Measurements from ENCODE around the gene GRID1. TPM values are rescaled to one million over a fixed set of nuclear protein-coding genes. Genes with fewer than 3 reads are reported as not detected.

GRID1 gene
- polyA plus RNA-seq, 1 of the 3 experiments (the other 2 are of a cell fraction): 0.13 TPM

DNA sequence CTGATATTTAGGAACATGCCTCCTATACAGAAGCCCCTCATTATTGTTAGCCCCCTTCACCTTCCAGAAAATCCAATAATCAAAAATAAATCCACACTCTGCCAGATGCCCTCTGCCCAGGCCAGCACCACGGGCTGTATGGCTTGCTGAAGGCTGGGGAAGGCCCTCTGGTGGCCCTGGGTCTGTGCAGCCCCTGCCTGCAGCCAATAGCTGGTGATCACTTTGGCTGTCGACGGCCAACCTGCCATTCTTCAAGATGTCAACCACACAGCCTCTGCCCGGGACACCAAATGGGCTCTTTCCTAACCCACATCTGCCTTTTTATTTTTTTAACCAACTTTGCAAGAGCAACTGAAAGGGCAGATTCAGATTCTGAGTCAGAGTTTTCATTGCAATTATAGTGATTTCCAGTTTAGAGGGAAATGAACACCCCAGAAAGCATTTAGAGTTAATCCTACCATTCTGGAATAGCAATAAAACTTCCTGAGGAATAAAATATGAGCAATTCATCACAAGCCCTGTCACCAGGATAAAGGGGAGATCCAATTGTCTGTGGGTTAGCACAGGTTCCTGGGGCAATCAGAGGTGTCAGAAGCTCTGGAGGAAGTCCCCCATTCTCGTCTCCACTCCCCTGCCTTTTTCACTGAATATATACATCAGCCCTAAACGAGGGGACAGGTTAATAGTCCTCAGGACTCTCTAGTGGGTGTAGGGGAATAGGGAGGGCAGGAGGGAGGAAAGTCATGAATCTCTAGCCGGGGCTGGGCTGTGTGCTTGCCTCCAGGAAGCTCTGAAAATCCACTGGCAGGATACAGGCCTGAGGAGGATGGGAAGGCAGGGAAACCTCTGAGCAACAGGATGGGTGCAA lies 211.3 kb downstream of the GRID1 start:
- no peak overlapping the region for H3K9ac ChIP-seq
- no peaks in the 10 kb centered on the region for H3F3A ChIP-seq (replicated peaks; ENCODE audit: insufficient read depth)
- H3K79me2 ChIP-seq (ENCODE audit: insufficient read depth): no peaks in the 10 kb centered on the region
- TF ChIP-seq RAD21 (IDR thresholded peaks at IDR 0.05; ENCODE audit: low read length) (peak; percentile 13; the same call in 1 of the 2 replicates), TCF12 (IDR thresholded peaks at IDR 0.05) (no peak), SMC3 (IDR thresholded peaks at IDR 0.05; ENCODE audit: low read depth, low read length) (peak; percentile 21; the same call in 1 of the 2 replicates), EP300 (IDR thresholded peaks at IDR 0.05; ENCODE audit: borderline replicate concordance in 1 of 2, low read depth in 1 of 2, low read length in 1 of 2) (no peak), SIN3A (IDR thresholded peaks at IDR 0.05; ENCODE audit: borderline replicate concordance, low read depth, low read length) (no peak)
- H4K20me1 ChIP-seq (ENCODE audit: insufficient read depth): no peaks in the 10 kb centered on the region
- H3K9me2 ChIP-seq: no peaks in the 10 kb centered on the region
- no peak overlapping the region for H3K4me2 ChIP-seq
- H3K4me1 ChIP-seq (ENCODE audit: control insufficient read depth in 1 of 2, insufficient read depth in 2 of 2, low read depth in 1 of 2, low read length in 1 of 2): peaks cover 0 to 7% of the 10 kb centered on the region in 2 experiments; a peak in 1 of 4 replicates
- H3K36me3 ChIP-seq (replicated peaks in 1 of 2; ENCODE audit: control insufficient read depth in 1 of 2, insufficient read depth in 2 of 2, low read length in 1 of 2): no peaks in the 10 kb centered on the region
- H2AFZ ChIP-seq (ENCODE audit: low read depth): no peak overlapping the region
- no peak overlapping the region for H3K4me3 ChIP-seq (ENCODE audit: low read depth in 2 of 2, low read length in 1 of 2)
- no peaks in the 10 kb centered on the region for H3K27me3 ChIP-seq (ENCODE audit: insufficient read depth)
- 9% methylated on average over 7 of the region's 7 CpGs for WGBS (ENCODE audit: low lambda C conversion rate)
- H3K27ac ChIP-seq (ENCODE audit: low read depth in 2 of 2, low read length in 1 of 2): no peak overlapping the region
- CTCF ChIA-PET: interaction anchor here (0.9 to 1.5 kb wide), 6 partner anchors 9 to 74 kb away, joined by 3 to 5 read pairs (median 4); no protein-coding TSS in a partner anchor
- peak; percentile 53 for DNase-seq
- POLR2A ChIA-PET: no interaction called here
- H3K9me3 ChIP-seq: no peaks in the 10 kb centered on the region

DNA sequence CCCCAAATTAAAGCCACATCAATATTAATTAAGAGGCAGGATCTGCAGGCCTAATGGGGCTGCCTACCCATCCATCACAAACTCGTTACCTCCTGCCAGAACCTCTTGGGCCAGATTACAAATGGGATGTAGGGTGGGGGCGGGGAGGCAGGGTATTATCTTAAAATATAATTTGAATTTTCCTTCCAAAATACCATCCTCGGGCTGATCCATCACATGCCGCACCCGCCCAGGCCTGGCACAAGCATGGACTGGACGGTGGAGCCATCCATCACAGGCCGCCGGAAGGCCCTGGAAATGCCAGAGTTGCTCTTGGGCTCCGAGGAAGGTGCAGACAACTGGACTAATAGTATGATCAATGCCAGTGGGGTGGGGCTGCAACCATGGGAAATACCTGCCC lies 212.8 kb downstream of the GRID1 start:
- CTCF ChIA-PET: no interaction called here
- POLR2A ChIA-PET: no interaction called here
- Histone ChIP-seq H3K9me2 (no peaks in the 10 kb centered on the region), H3F3A (replicated peaks; ENCODE audit: insufficient read depth) (no peaks in the 10 kb centered on the region), H3K4me3 (ENCODE audit: low read depth in 2 of 2, low read length in 1 of 2) (no peak overlapping the region), H2AFZ (ENCODE audit: low read depth) (no peak overlapping the region), H3K27ac (ENCODE audit: low read depth in 2 of 2, low read length in 1 of 2) (no peak overlapping the region), H4K20me1 (ENCODE audit: insufficient read depth) (no peaks in the 10 kb centered on the region), H3K4me2 (no peak overlapping the region), H3K9ac (no peak overlapping the region), H3K9me3 (no peaks in the 10 kb centered on the region), H3K79me2 (ENCODE audit: insufficient read depth) (no peaks in the 10 kb centered on the region), H3K36me3 (replicated peaks in 1 of 2; ENCODE audit: control insufficient read depth in 1 of 2, insufficient read depth in 2 of 2, low read length in 1 of 2) (no peaks in the 10 kb centered on the region), H3K27me3 (ENCODE audit: insufficient read depth) (no peaks in the 10 kb centered on the region), H3K4me1 (ENCODE audit: control insufficient read depth in 1 of 2, insufficient read depth in 2 of 2, low read depth in 1 of 2, low read length in 1 of 2) (peaks cover 0 to 7% of the 10 kb centered on the region in 2 experiments; a peak in 1 of 4 replicates)
- 19% methylated on average over 4 of the region's 9 CpGs for WGBS (ENCODE audit: low lambda C conversion rate)
- DNase-seq: no peak
- TF ChIP-seq, protein P1, sequence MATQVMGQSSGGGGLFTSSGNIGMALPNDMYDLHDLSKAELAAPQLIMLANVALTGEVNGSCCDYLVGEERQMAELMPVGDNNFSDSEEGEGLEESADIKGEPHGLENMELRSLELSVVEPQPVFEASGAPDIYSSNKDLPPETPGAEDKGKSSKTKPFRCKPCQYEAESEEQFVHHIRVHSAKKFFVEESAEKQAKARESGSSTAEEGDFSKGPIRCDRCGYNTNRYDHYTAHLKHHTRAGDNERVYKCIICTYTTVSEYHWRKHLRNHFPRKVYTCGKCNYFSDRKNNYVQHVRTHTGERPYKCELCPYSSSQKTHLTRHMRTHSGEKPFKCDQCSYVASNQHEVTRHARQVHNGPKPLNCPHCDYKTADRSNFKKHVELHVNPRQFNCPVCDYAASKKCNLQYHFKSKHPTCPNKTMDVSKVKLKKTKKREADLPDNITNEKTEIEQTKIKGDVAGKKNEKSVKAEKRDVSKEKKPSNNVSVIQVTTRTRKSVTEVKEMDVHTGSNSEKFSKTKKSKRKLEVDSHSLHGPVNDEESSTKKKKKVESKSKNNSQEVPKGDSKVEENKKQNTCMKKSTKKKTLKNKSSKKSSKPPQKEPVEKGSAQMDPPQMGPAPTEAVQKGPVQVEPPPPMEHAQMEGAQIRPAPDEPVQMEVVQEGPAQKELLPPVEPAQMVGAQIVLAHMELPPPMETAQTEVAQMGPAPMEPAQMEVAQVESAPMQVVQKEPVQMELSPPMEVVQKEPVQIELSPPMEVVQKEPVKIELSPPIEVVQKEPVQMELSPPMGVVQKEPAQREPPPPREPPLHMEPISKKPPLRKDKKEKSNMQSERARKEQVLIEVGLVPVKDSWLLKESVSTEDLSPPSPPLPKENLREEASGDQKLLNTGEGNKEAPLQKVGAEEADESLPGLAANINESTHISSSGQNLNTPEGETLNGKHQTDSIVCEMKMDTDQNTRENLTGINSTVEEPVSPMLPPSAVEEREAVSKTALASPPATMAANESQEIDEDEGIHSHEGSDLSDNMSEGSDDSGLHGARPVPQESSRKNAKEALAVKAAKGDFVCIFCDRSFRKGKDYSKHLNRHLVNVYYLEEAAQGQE (IDR thresholded peaks at IDR 0.05; ENCODE audit: low read depth, low read length): no peak
- no peak for TF ChIP-seq RCOR1 (IDR thresholded peaks at IDR 0.05; ENCODE audit: low read length)
- no peak for TF ChIP-seq JUND (IDR thresholded peaks at IDR 0.05)
- no peak for TF ChIP-seq IRF3 (IDR thresholded peaks at IDR 0.05; ENCODE audit: low read depth, low read length)
- no peak for TF ChIP-seq RXRA (IDR thresholded peaks at IDR 0.05; ENCODE audit: borderline replicate concordance, low read depth)
- TF ChIP-seq SIN3A (IDR thresholded peaks at IDR 0.05; ENCODE audit: borderline replicate concordance, low read depth, low read length): no peak
- no peak for TF ChIP-seq NFIC (IDR thresholded peaks at IDR 0.05; ENCODE audit: borderline replicate concordance)
- no peak for TF ChIP-seq ELF1 (IDR thresholded peaks at IDR 0.05)
- no peak for TF ChIP-seq FOSL2 (IDR thresholded peaks at IDR 0.05; ENCODE audit: borderline replicate concordance, low read depth)
- TF ChIP-seq RFX5 (IDR thresholded peaks at IDR 0.05; ENCODE audit: low read length): no peak
- TF ChIP-seq MEF2A (IDR thresholded peaks at IDR 0.05; ENCODE audit: borderline replicate concordance, low read depth): no peak
- TF ChIP-seq GATA2 (CRISPR knock-in tag; IDR thresholded peaks at IDR 0.05): no peak
- no peak for TF ChIP-seq TAF1 (IDR thresholded peaks at IDR 0.05; ENCODE audit: borderline replicate concordance, low read depth, low read length)
- TF ChIP-seq, protein P2, sequence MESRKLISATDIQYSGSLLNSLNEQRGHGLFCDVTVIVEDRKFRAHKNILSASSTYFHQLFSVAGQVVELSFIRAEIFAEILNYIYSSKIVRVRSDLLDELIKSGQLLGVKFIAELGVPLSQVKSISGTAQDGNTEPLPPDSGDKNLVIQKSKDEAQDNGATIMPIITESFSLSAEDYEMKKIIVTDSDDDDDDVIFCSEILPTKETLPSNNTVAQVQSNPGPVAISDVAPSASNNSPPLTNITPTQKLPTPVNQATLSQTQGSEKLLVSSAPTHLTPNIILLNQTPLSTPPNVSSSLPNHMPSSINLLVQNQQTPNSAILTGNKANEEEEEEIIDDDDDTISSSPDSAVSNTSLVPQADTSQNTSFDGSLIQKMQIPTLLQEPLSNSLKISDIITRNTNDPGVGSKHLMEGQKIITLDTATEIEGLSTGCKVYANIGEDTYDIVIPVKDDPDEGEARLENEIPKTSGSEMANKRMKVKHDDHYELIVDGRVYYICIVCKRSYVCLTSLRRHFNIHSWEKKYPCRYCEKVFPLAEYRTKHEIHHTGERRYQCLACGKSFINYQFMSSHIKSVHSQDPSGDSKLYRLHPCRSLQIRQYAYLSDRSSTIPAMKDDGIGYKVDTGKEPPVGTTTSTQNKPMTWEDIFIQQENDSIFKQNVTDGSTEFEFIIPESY (IDR thresholded peaks at IDR 0.05; ENCODE audit: borderline replicate concordance, low read depth): no peak
